K562 (cell line): ENCODE measurements around the gene P2RX3. TPM values are rescaled to one million over a fixed set of nuclear protein-coding genes. Genes with fewer than 3 reads are reported as not detected.

Source experiments
- ATAC-seq: fragments of 200-7000 bp; cut with Tn5 transposase; 3 replicates; pipeline ENCODE4 v1.9.1; 2020; ENCODE audit warnings: moderate library complexity
- BruUV-seq: library from RNA; stranded (reverse); fragments of 400-500 nt; replicated peaks from 2 replicates; lab custom pipeline; 2021; lab: Mats Ljungman, UMichigan
- CTCF ChIA-PET: fragments of 300-600 bp; formaldehyde crosslinking; extraction: SDS; loops from one replicate; lab custom pipeline; 2021; ENCODE audit warnings: low intra/inter-chr PET ratio; lab: Yijun Ruan, JAX
- POLR2A ChIA-PET: fragments of 300-600, 350-650 bp; sonication (Branson Sonifier 250); formaldehyde crosslinking; extraction: SDS; loops from one replicate; lab custom pipeline; 2021; ENCODE audit warnings: antibody characterized with exemption, inconsistent platforms; lab: Yijun Ruan, JAX
- DNase-seq, 4 experiments: peaks; one replicate each; pipeline versions ENCODE4 v3.0.0 to v3.0.0-alpha.2; 2011 to 2018; ENCODE audit warnings: low spot score in 3 of 4, mixed read lengths in 3 of 4; ENCODE audit errors: extremely low read depth in 1 of 4
- FAIRE-seq: peaks from 2 replicates; lab custom pipeline; 2011; peaks lifted over from hg19 to GRCh38; lab: Jason Lieb, UNC
- H2AFZ ChIP-seq: 2 replicates; pipeline ENCODE4 v1.6.0; 2011; ENCODE audit warnings: low read depth, low read length, control low read depth, inconsistent platforms
- H3K27ac ChIP-seq: fragments of 200-600 bp; 3 replicates; pipeline ENCODE4 v1.8.0; 2011; ENCODE audit warnings: low read depth, mild to moderate bottlenecking, control low read depth, inconsistent platforms, low read length, moderate library complexity, mixed read lengths; ENCODE audit errors: extremely low read depth
- H3K27me3 ChIP-seq, 2 experiments: fragments of 300-600 bp in 1 of 2; 2 replicates in 1 of 2; 3 replicates in 1 of 2; pipeline versions ENCODE4 v1.6.0 to v1.8.0; 2011; ENCODE audit warnings: inconsistent platforms in 2 of 2, low read length in 2 of 2, mild to moderate bottlenecking in 1 of 2, mixed read lengths in 1 of 2, moderate library complexity in 1 of 2; ENCODE audit not compliant: control insufficient read depth in 2 of 2, insufficient read depth in 2 of 2
- H3K36me3 ChIP-seq: fragments of 300-600 bp; 3 replicates; pipeline ENCODE4 v1.8.0; 2011; ENCODE audit warnings: mild to moderate bottlenecking, low read length, inconsistent platforms; ENCODE audit not compliant: control insufficient read depth, insufficient read depth
- H3K4me1 ChIP-seq, 2 experiments: fragments of 200-600 bp in 1 of 2; replicated peaks in 1 of 2; 2 replicates in 1 of 2; 3 replicates in 1 of 2; pipeline versions ENCODE4 v1.5.1 to v1.8.0; 2011; ENCODE audit warnings: inconsistent platforms in 2 of 2, low read length in 2 of 2, mild to moderate bottlenecking in 1 of 2, mixed read lengths in 1 of 2, moderate library complexity in 1 of 2; ENCODE audit not compliant: control insufficient read depth in 2 of 2, insufficient read depth in 2 of 2
- H3K4me2 ChIP-seq: 2 replicates; pipeline ENCODE4 v1.6.1; 2011; ENCODE audit warnings: low read length, control low read depth, inconsistent platforms, mixed read lengths; ENCODE audit not compliant: insufficient read depth
- H3K4me3 ChIP-seq: fragments of 200-600 bp; sonication (generic), shearing (Covaris generic); 2 replicates; pipeline ENCODE4 v1.5.1; 2016; ENCODE audit warnings: control low read depth, inconsistent platforms
- H3K79me2 ChIP-seq: fragments of 200-600 bp; 3 replicates; pipeline ENCODE4 v1.8.0; 2011; ENCODE audit warnings: low read length, inconsistent platforms; ENCODE audit not compliant: control insufficient read depth, insufficient read depth
- H3K9ac ChIP-seq, 2 experiments: 2 replicates each; pipeline versions ENCODE4 v1.6.0 to v1.6.1; 2011; ENCODE audit warnings: low read depth in 2 of 2, low read length in 2 of 2, control low read depth in 1 of 2, inconsistent platforms in 1 of 2, mild to moderate bottlenecking in 1 of 2, mixed read lengths in 1 of 2; ENCODE audit not compliant: insufficient read depth in 1 of 2
- H3K9me1 ChIP-seq: one replicate; pipeline ENCODE4 v1.6.0; 2011; ENCODE audit warnings: inconsistent platforms, mild to moderate bottlenecking, low read length, moderate library complexity; ENCODE audit not compliant: control insufficient read depth, insufficient read depth
- H3K9me3 ChIP-seq: replicated peaks from 2 replicates; pipeline ENCODE4 v1.5.1; 2011; ENCODE audit warnings: low read depth, low read length, inconsistent platforms; ENCODE audit not compliant: control insufficient read depth, insufficient read depth
- H4K20me1 ChIP-seq: replicated peaks from 2 replicates; pipeline ENCODE4 v1.6.1; 2011; ENCODE audit warnings: low read length, inconsistent platforms, mixed read lengths; ENCODE audit not compliant: control insufficient read depth, insufficient read depth
- CBFA2T3 ChIP-seq: fragments of 450-650 bp; IDR thresholded peaks from 2 replicates; pipeline ENCODE4 v1.6.1; 2017
- CREB3 ChIP-seq: fragments of 450-650 bp; conservative IDR thresholded peaks from 2 replicates; pipeline ENCODE4 v1.6.1; 2016; ENCODE audit warnings: missing genetic modification characterization, low read depth, mild to moderate bottlenecking, missing compliant biosample characterization, moderate library complexity
- EP400 ChIP-seq: fragments of 450-650 bp; IDR thresholded peaks from 2 replicates; pipeline ENCODE4 v1.6.1; 2017; ENCODE audit warnings: antibody characterized with exemption, mild to moderate bottlenecking, moderate library complexity
- PCBP2 ChIP-seq: fragments of 200-400 bp; formaldehyde crosslinking; IDR thresholded peaks from 2 replicates; pipeline ENCODE4 v1.6.1; 2018; ENCODE audit warnings: low read length, low read depth, mild to moderate bottlenecking, moderate library complexity; ENCODE audit not compliant: poor library complexity, severe bottlenecking
- TGIF2 ChIP-seq: sonication (generic); formaldehyde crosslinking; IDR thresholded peaks from 2 replicates; pipeline ENCODE4 v1.8.1; 2022; ENCODE audit warnings: mild to moderate bottlenecking, missing genetic modification reagents, moderate library complexity
- USF2 ChIP-seq: sonication (generic); formaldehyde crosslinking; IDR thresholded peaks from 2 replicates; pipeline ENCODE4 v1.5.0; 2020; ENCODE audit warnings: missing genetic modification reagents
- YY1 ChIP-seq, 3 experiments: IDR thresholded peaks; 2 replicates each; pipeline ENCODE4 v1.6.1; 2011; ENCODE audit warnings: low read length in 2 of 3, mild to moderate bottlenecking in 2 of 3, moderate library complexity in 2 of 3, borderline replicate concordance in 1 of 3, control low read depth in 1 of 3, low read depth in 1 of 3; ENCODE audit not compliant: insufficient read depth in 3 of 3, insufficient replicate concordance in 2 of 3, control insufficient read depth in 1 of 3, insufficient read length in 1 of 3; ENCODE audit errors: extremely low read depth in 1 of 3
- ZNF780A ChIP-seq: fragments of 250-450 bp; sonication (Bioruptor Pico); IDR thresholded peaks from 2 replicates; pipeline ENCODE4 v1.5.0; 2021; ENCODE audit warnings: mild to moderate bottlenecking
- WGBS: fragments of 100-300 bp; shearing (Covaris generic); methylation state at CpG from one replicate; pipeline ENCODE4 v1.1.6; 2016; ENCODE audit warnings: low coverage, mixed read lengths; ENCODE audit not compliant: insufficient coverage; ENCODE audit errors: missing lambda C conversion rate; 5-methylcytosine and 5-hydroxymethylcytosine counted together
- in situ Hi-C: fragments of 300-500 bp; cut with MboI; formaldehyde crosslinking; loops from 4 replicates; pipeline ENCODE4 v1.15.0; 2018; ENCODE audit warnings: inconsistent platforms, mixed read lengths
- intact Hi-C: fragments of 100-400 bp; cut with micrococcal nuclease; formaldehyde crosslinking; loops from 2 replicates; pipeline ENCODE4 v1.14.2; 2022
- polyA plus RNA-seq, 8 experiments: library from polyadenylated mRNA; depleted of rRNA in 4 of 8; stranded (reverse) in 5 of 8; unstranded in 3 of 8; fragments of >200 nt; fragmentation: Nextera tagmentation in 2 of 8; fragmentation: Illumina TruSeq in 1 of 8; extraction: Ambion mirVana in 2 of 8; extraction: Trizol in 1 of 8; gene quantifications; 2 replicates each; pipeline versions ENCODE4 v1.2.1 to v1.2.3, GENCODE V29; 2011 to 2014; ENCODE audit warnings: inconsistent platforms in 1 of 8, missing spikeins in 1 of 8
- total RNA-seq, 7 experiments: library from RNA; depleted of rRNA in 6 of 7; stranded (reverse); fragments of >200 nt in 6 of 7; fragmentation: Illumina TruSeq in 2 of 7; extraction: Trizol in 2 of 7; gene quantifications; 2 replicates each; pipeline versions ENCODE4 v1.2.1 to v1.2.3, GENCODE V29; 2011 to 2021; ENCODE audit warnings: low replicate concordance in 1 of 7

The P2RX3 gene
- total and polyA plus RNA-seq, 9 of the 15 experiments (the other 6 are each of a cell fraction or from before 2014, with no cell fraction given): not detected

DNA sequence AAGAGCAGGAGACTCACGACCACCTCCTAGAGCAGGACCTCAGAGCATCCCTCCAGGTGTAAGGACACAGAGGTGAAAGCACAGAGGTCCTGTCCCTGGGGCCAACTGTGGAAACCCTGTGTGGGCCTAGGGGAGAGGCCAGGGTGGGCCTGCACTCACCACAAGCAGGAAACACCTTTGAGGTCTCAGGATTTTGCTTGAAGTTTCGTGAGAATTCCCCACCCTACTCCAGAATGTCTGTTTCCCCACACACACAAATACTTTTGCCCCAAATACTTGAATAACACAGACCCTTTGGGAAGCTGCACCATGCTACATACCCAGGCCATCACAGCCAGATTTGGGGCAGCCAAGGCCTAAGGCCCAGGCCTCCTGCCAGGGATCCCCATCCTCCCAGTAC, 70.6 kb downstream of the P2RX3 start:
- H3K36me3 ChIP-seq: peaks cover 82% of the 10 kb centered on the region
- ChIA-PET CTCF (no interaction called here), POLR2A (interaction anchor here (0.7 to 1.6 kb wide), 3 partner anchors 9 to 29 kb away, joined by 3 to 4 read pairs (median 3); no protein-coding TSS in a partner anchor)
- BruUV-seq: no TSS peak
- no peak overlapping the region for H3K4me3 ChIP-seq
- H3K4me1 ChIP-seq: peaks cover 3 to 9% of the 10 kb centered on the region in 2 experiments; a peak in 4 of 5 replicates
- intact Hi-C loops: no loop called here
- H4K20me1 ChIP-seq: no peaks in the 10 kb centered on the region; the same call in 1 of the 2 replicates
- H3K9me3 ChIP-seq: no peaks in the 10 kb centered on the region
- DNase-seq (no peak), ATAC-seq (no peak), FAIRE-seq (no peak)
- H3K9ac ChIP-seq: no peak overlapping the region
- H3K79me2 ChIP-seq: peaks cover 5% of the 10 kb centered on the region; the same call in 2 of the 3 replicates
- H3K27ac ChIP-seq: no peak overlapping the region
- WGBS: 71% methylated on average over 2 of the region's 2 CpGs
- H3K27me3 ChIP-seq: no peaks in the 10 kb centered on the region
- H3K9me1 ChIP-seq: no peaks in the 10 kb centered on the region
- no peak for TF ChIP-seq EP400
- no peak for TF ChIP-seq PCBP2
- no peak for TF ChIP-seq CREB3 (tag)
- TF ChIP-seq CBFA2T3: no peak
- no peak for TF ChIP-seq YY1 (IDR thresholded peaks at IDR 0.05; ENCODE audit: borderline replicate concordance in 1 of 3, control insufficient read depth in 1 of 3, extremely low read depth in 1 of 3, insufficient read depth in 3 of 3, insufficient read length in 1 of 3, insufficient replicate concordance in 2 of 3, low read depth in 1 of 3, low read length in 2 of 3)
- no peak for TF ChIP-seq ZNF780A
- no peak for TF ChIP-seq USF2 (CRISPR knock-in tag)
- TF ChIP-seq TGIF2: no peak
- no peak overlapping the region for H2AFZ ChIP-seq
- H3K4me2 ChIP-seq: no peak overlapping the region
- in situ Hi-C loops: no loop called here
